ENCODE measurements around the gene KAT6B. TPM values are rescaled to one million over a fixed set of nuclear protein-coding genes. Genes with fewer than 3 reads are reported as not detected.

KAT6B gene
- total and polyA plus RNA-seq, 10 of the 15 experiments (the other 5 are each of a cell fraction or from before 2014, with no cell fraction given), result 2.7 to 22.6 (median 15.7) TPM

- TF ChIP-seq ZNF622 (IDR thresholded peaks at IDR 0.05) (no peak), E4F1 (IDR thresholded peaks at IDR 0.05; ENCODE audit: borderline replicate concordance, partially characterized antibody) (no peak), EGR1 (IDR thresholded peaks at IDR 0.05; ENCODE audit: borderline replicate concordance in 1 of 2, low read depth in 2 of 2, low read length in 2 of 2) (no peak), YY1 (IDR thresholded peaks at IDR 0.05; ENCODE audit: low read depth, low read length) (no peak), USF2 (IDR thresholded peaks at IDR 0.05; ENCODE audit: borderline replicate concordance, low read depth, low read length) (no peak), MTA3 (IDR thresholded peaks at IDR 0.05; ENCODE audit: borderline replicate concordance, low read length) (no peak), USF1 (IDR thresholded peaks at IDR 0.05; ENCODE audit: borderline replicate concordance, extremely low read length, insufficient read depth, low read depth, low read length) (no peak), TCF3 (IDR thresholded peaks at IDR 0.05; ENCODE audit: borderline replicate concordance, insufficient read depth, low read depth, low read length) (no peak), ESRRA (IDR thresholded peaks at IDR 0.05; ENCODE audit: low read length) (no peak), CBFB (IDR thresholded peaks at IDR 0.05; ENCODE audit: low read depth) (no peak), CHD2 (IDR thresholded peaks at IDR 0.05; ENCODE audit: borderline replicate concordance, low read depth, low read length) (no peak), JUNB (IDR thresholded peaks at IDR 0.05) (no peak), SUPT20H (IDR thresholded peaks at IDR 0.05; ENCODE audit: borderline replicate concordance, control insufficient read depth, low read depth, low read length) (no peak), KLF5 (IDR thresholded peaks at IDR 0.05; ENCODE audit: partially characterized antibody) (no peak)
- TF ChIP-seq, protein P1, sequence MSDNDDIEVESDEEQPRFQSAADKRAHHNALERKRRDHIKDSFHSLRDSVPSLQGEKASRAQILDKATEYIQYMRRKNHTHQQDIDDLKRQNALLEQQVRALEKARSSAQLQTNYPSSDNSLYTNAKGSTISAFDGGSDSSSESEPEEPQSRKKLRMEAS (IDR thresholded peaks at IDR 0.05; ENCODE audit: low read depth, low read length), result no peak
- TF ChIP-seq, protein P2, sequence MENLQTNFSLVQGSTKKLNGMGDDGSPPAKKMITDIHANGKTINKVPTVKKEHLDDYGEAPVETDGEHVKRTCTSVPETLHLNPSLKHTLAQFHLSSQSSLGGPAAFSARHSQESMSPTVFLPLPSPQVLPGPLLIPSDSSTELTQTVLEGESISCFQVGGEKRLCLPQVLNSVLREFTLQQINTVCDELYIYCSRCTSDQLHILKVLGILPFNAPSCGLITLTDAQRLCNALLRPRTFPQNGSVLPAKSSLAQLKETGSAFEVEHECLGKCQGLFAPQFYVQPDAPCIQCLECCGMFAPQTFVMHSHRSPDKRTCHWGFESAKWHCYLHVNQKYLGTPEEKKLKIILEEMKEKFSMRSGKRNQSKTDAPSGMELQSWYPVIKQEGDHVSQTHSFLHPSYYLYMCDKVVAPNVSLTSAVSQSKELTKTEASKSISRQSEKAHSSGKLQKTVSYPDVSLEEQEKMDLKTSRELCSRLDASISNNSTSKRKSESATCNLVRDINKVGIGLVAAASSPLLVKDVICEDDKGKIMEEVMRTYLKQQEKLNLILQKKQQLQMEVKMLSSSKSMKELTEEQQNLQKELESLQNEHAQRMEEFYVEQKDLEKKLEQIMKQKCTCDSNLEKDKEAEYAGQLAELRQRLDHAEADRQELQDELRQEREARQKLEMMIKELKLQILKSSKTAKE (IDR thresholded peaks at IDR 0.05; ENCODE audit: low read depth, poor library complexity, severe bottlenecking), result no peak
- ATAC-seq (no peak), DNase-seq (ENCODE audit: low read depth, low spot score) (no peak), FAIRE-seq (no peak)
- no peak overlapping the region for H3K9ac ChIP-seq (ENCODE audit: control insufficient read depth, insufficient read depth, low read length)
- ChIA-PET RAD21 (ENCODE audit: unreplicated experiment) (interaction anchor here (0.7 to 0.8 kb wide), 2 partner anchors 16 to 56 kb away, joined by 3 to 4 read pairs; no protein-coding TSS in a partner anchor), CTCF (interaction anchor here (0.6 to 1.3 kb wide), 3 partner anchors 22 to 446 kb away, joined by 3 read pairs; no protein-coding TSS in a partner anchor), SMC1A (ENCODE audit: uncharacterized antibody, unreplicated experiment) (interaction anchor here (0.6 to 1.6 kb wide), 14 partner anchors 13 to 379 kb away, joined by 3 to 9 read pairs (median 3); no protein-coding TSS in a partner anchor), POLR2A (interaction anchor here (0.7 kb wide), 1 partner anchor 36 kb away, joined by 3 read pairs; no protein-coding TSS in a partner anchor)
- H2AFZ ChIP-seq (ENCODE audit: control insufficient read depth, low read depth, low read length), result no peak overlapping the region
- peaks cover 7% of the 10 kb centered on the region for H3K4me1 ChIP-seq (ENCODE audit: control insufficient read depth, insufficient read depth, low read length)
- H3K36me3 ChIP-seq (ENCODE audit: control insufficient read depth in 2 of 2, insufficient read depth in 2 of 2, low read length in 1 of 2), result no peaks in the 10 kb centered on the region
- H4K20me1 ChIP-seq (ENCODE audit: control insufficient read depth, insufficient read depth), result no peaks in the 10 kb centered on the region
- no TSS peak for BruUV-seq (replicated peaks)
- in situ Hi-C loops (cut with MboI) (no loop called here), intact Hi-C loops (cut with micrococcal nuclease; ENCODE audit: unreplicated experiment) (no loop called here)
- H3K9me3 ChIP-seq (replicated peaks; ENCODE audit: control insufficient read depth, insufficient read depth, low read length), result no peaks in the 10 kb centered on the region
- no peaks in the 10 kb centered on the region for H3K27me3 ChIP-seq (replicated peaks in 1 of 2; ENCODE audit: control insufficient read depth in 2 of 2, insufficient read depth in 2 of 2, low read length in 1 of 2)
- H3K4me2 ChIP-seq (ENCODE audit: control insufficient read depth, insufficient read depth), result no peak overlapping the region
- peaks cover 2% of the 10 kb centered on the region for H3K79me2 ChIP-seq (ENCODE audit: control insufficient read depth, insufficient read depth, low read length)
- no peak overlapping the region for H3K4me3 ChIP-seq
- 100% methylated on average over 2 of the region's 2 CpGs for WGBS (ENCODE audit: insufficient coverage, insufficient replicate concordance, low lambda C conversion rate, missing lambda C conversion rate)
- no peak overlapping the region for H3K27ac ChIP-seq (ENCODE audit: control insufficient read depth, insufficient read depth)
Observed at GRCh38 chr10:74960670-74961069, 134.3 kb downstream of the KAT6B start.
